NCI-H1092 (cell line): ENCODE data around the gene IMMP2L.

Experiments
- DNase-seq: peaks from one replicate; lab custom pipeline; 2025; lab: John Stamatoyannopoulos, UW

IMMP2L gene

GRCh38 chr7:111029574-111030251 lies 532.6 kb downstream of the IMMP2L start:
- DNase-seq, result peak; percentile 28

GRCh38 chr7:111029141-111029572 lies 533.1 kb downstream of the IMMP2L start:
- no peak for DNase-seq

GRCh38 chr7:111027396-111027795 lies 534.9 kb downstream of the IMMP2L start:
- no peak for DNase-seq

- DNase-seq, result no peak
These were observed 535.5 kb downstream of the IMMP2L start for GRCh38 chr7:111026806-111027205.

- no peak for DNase-seq
These were observed 535.9 kb downstream of the IMMP2L start for GRCh38 chr7:111026343-111026742.

- DNase-seq, result no peak
These were observed 537.3 kb downstream of the IMMP2L start for GRCh38 chr7:111025006-111025405.

- DNase-seq, result no peak
These were observed 543.1 kb downstream of the IMMP2L start for GRCh38 chr7:111018960-111019736.

GRCh38 chr7:111018447-111018846 lies 543.8 kb downstream of the IMMP2L start:
- no peak for DNase-seq

- no peak for DNase-seq
These were observed 548.2 kb downstream of the IMMP2L start for GRCh38 chr7:111014079-111014478.

GRCh38 chr7:111012799-111013675 lies 549.3 kb downstream of the IMMP2L start:
- no peak for DNase-seq

- no peak for DNase-seq
These were observed 550.1 kb downstream of the IMMP2L start for GRCh38 chr7:111012149-111012548.

GRCh38 chr7:111011520-111011919 lies 550.8 kb downstream of the IMMP2L start:
- DNase-seq, result no peak

GRCh38 chr7:111010798-111011197 lies 551.5 kb downstream of the IMMP2L start:
- no peak for DNase-seq

- DNase-seq, result no peak
These were observed 552.7 kb downstream of the IMMP2L start for GRCh38 chr7:111009526-111010040.

- DNase-seq, result no peak
These were observed 555.6 kb downstream of the IMMP2L start for GRCh38 chr7:111006691-111007090.

- no peak for DNase-seq
These were observed 556.3 kb downstream of the IMMP2L start for GRCh38 chr7:111006040-111006439.

- no peak for DNase-seq
These were observed 556.8 kb downstream of the IMMP2L start for GRCh38 chr7:111005445-111005844.

GRCh38 chr7:111004310-111004901 lies 557.9 kb downstream of the IMMP2L start:
- no peak for DNase-seq

GRCh38 chr7:111003883-111004282 lies 558.4 kb downstream of the IMMP2L start:
- no peak for DNase-seq

GRCh38 chr7:110994028-110994967 lies 568.0 kb downstream of the IMMP2L start:
- DNase-seq, result no peak
